Natural killer cell treated with Interleukin-12 subunit alpha and Interleukin-12 subunit beta and Interleukin-15 and Interleukin-18, amount 100 ng/mL, for 72 hours (primary cell): ENCODE measurements around the gene ZRSR2. TPM values are rescaled to one million over a fixed set of nuclear protein-coding genes. Genes with fewer than 3 reads are reported as not detected.

Experiments used
- ATAC-seq, 2 donors: fragments of 150-1000 bp; cut with Tn5 transposase in 1 of 2; sonication (Bioruptor Pico), chemical (Tn5 transposase) in 1 of 2; 2 replicates each; pipeline ENCODE4 v1.10.0; 2021
- DNase-seq: peaks from one replicate; pipeline ENCODE4 v3.0.0; 2022; ENCODE audit warnings: low spot score
- H3K27ac Mint-ChIP-seq, 2 donors: 1 replicate in 1 of 2; 2 replicates in 1 of 2; pipeline ENCODE4 v1.8.0; 2022; ENCODE audit warnings: mixed read lengths in 2 of 2, mild to moderate bottlenecking in 1 of 2, moderate library complexity in 1 of 2
- H3K27me3 Mint-ChIP-seq, 2 donors: 1 replicate in 1 of 2; 2 replicates in 1 of 2; pipeline ENCODE4 v1.8.0; 2022; ENCODE audit warnings: mixed read lengths in 2 of 2
- H3K36me3 Mint-ChIP-seq: one replicate; pipeline ENCODE4 v1.8.0; 2022; ENCODE audit warnings: mixed read lengths
- H3K4me1 Mint-ChIP-seq, 2 donors: 1 replicate in 1 of 2; 2 replicates in 1 of 2; pipeline ENCODE4 v1.8.0; 2022; ENCODE audit warnings: low read depth in 2 of 2, mixed read lengths in 2 of 2, mild to moderate bottlenecking in 1 of 2
- H3K4me3 Mint-ChIP-seq: one replicate; pipeline ENCODE4 v1.8.0; 2022; ENCODE audit warnings: mixed read lengths
- H3K9me3 Mint-ChIP-seq: 2 replicates; pipeline ENCODE4 v1.8.0; 2022; ENCODE audit warnings: mixed read lengths
- total RNA-seq, 2 donors: library from RNA; stranded (reverse); gene quantifications; one replicate each; pipeline ENCODE4 v1.2.3, GENCODE V29; 2022

ZRSR2 gene
- total RNA-seq, 2 donors from 2014 or later: 21.4 to 28.6 TPM

DNA sequence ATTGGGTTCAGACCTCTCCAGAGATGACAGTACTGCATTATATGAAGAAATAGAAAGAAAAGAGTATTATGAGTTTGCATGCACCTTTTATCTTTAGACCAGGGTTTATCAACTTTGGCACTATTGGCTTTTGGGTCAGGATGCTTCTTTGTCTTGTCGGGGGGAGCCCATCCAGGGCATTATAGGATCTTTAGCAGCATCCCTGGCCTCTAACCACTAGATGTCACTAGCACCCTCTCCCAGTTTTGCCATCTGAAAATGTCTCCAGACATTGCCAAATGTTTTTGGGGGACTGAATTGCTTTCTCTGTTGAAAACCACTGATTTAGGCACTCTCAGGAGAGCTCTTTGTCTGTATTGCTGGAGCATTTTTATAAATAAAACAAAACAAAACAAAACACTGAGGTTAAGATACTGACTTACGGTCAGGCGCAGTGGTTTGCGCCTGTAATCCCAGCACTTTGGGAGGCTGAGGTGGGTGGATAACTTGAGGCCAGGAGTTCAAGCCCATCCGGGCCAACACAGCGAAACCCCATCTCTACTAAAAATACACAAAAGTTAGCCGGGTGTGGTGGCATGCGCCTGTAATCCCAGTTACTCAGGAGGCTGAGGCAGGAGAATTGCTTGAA, 28.6 kb upstream of the ZRSR2 start:
- H3K27ac Mint-ChIP-seq: peak overlapping the region; percentile 26 to 83
- H3K4me1 Mint-ChIP-seq: peaks cover 34 to 42% of the 10 kb centered on the region in 2 donors
- DNase-seq: no peak

DNA sequence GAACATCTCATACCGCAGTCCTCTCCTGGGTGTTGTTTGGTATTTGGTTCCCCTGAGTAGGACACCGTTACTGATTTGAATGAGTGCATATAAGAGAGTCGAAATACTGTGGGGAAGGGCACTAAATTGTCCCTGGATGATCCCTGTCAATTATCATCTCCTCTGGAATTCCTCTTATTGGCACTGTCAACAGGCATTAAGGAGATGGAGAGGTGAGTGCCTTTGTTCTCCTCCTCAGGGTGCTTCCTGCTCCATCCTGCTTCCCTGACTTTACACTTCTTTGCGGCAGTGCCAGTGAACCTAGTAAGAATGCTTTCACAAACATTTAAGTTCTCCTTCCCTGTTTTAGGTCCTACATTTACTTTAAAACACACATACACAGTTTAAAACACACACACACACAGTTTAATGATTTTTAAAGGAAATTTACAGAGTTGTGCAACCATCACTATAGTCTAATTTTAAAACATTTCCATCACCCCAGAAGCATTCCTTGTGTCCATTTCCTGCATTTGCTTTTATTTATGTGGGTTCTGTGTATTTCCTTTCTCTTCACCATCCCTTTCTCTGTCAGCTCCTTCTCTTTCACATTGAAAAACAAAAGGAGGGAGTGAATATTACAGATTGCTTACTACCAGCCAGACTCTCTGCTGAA, 20.9 kb upstream of the ZRSR2 start:
- peaks cover 4 to 22% of the 10 kb centered on the region in 2 donors for H3K4me1 Mint-ChIP-seq
- peak overlapping the region; percentile 6 to 32 for H3K27ac Mint-ChIP-seq
- H3K9me3 Mint-ChIP-seq: no peaks in the 10 kb centered on the region
- H3K4me3 Mint-ChIP-seq: no peak overlapping the region
- ATAC-seq (no peak), DNase-seq (no peak)
- H3K36me3 Mint-ChIP-seq: peaks cover 4% of the 10 kb centered on the region
- no peaks in the 10 kb centered on the region for H3K27me3 Mint-ChIP-seq

More for the DNA sequence above, 28.6 kb upstream of the ZRSR2 start:
- Mint-ChIP-seq H3K9me3 (no peaks in the 10 kb centered on the region), H3K4me3 (no peak overlapping the region), H3K27me3 (no peaks in the 10 kb centered on the region), H3K36me3 (no peaks in the 10 kb centered on the region)
- ATAC-seq: peak in 1 of 2 donors; percentile 68

DNA sequence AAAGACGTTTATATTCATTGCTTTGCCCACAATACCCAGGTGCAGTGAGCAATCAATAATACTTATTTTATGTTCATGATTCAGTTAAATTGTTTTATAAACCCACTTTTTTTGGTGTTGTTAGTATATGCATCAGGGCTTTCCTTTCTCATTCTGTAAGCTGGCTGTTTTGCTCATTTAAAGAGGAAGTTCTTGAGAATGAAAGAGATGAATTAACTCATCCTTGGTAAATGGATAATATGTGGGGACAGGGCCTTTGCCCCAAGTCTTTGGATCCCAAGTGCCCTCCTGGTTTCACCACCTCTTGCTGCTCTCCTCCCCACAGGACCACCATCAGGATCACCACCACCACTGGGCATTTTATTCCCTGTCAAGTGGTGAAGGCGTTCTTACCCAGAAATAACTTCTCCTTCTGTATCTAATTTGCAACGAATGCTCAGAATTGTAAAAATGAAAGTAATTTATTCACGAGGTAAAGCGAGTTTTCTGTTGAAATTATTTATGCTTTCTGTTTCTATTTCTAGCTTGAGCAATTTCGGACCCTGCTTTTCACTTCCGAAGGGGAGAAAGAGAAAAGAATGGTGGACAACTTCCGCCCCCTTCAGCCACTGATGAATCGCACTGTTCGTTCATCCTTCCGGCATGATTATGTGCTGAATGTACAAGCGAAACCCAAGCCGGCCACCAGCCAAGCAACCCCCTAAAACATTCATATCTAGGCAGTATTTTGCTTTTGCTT, 8.2 kb upstream of the ZRSR2 start:
- ATAC-seq (peak; percentile 75 to 85), DNase-seq (peak; percentile 63)
- Mint-ChIP-seq H3K4me1 (peaks cover 15 to 17% of the 10 kb centered on the region in 2 donors), H3K27me3 (no peaks in the 10 kb centered on the region), H3K4me3 (peak overlapping the region; percentile 92), H3K36me3 (peaks cover 12% of the 10 kb centered on the region), H3K27ac (peak overlapping the region; percentile 92 to 98), H3K9me3 (no peaks in the 10 kb centered on the region)

GRCh38 chrX:15785176-15785750, 5.0 kb upstream of the ZRSR2 start:
- Mint-ChIP-seq H3K36me3 (peaks cover 12% of the 10 kb centered on the region), H3K9me3 (no peaks in the 10 kb centered on the region), H3K4me1 (peaks cover 18 to 24% of the 10 kb centered on the region in 2 donors), H3K4me3 (peak overlapping the region; percentile 32), H3K27ac (peak overlapping the region; percentile 58 to 63), H3K27me3 (no peaks in the 10 kb centered on the region)
- peak in 1 of 2 donors; percentile 17 for ATAC-seq
- no peak for DNase-seq

GRCh38 chrX:15786915-15787314, 3.4 kb upstream of the ZRSR2 start:
- Mint-ChIP-seq H3K36me3 (peaks cover 12% of the 10 kb centered on the region), H3K27me3 (no peaks in the 10 kb centered on the region), H3K9me3 (no peaks in the 10 kb centered on the region), H3K27ac (peak overlapping the region; percentile 49 to 58), H3K4me1 (peaks cover 18 to 24% of the 10 kb centered on the region in 2 donors), H3K4me3 (no peak overlapping the region)
- no peak for ATAC-seq
- DNase-seq: no peak

DNA sequence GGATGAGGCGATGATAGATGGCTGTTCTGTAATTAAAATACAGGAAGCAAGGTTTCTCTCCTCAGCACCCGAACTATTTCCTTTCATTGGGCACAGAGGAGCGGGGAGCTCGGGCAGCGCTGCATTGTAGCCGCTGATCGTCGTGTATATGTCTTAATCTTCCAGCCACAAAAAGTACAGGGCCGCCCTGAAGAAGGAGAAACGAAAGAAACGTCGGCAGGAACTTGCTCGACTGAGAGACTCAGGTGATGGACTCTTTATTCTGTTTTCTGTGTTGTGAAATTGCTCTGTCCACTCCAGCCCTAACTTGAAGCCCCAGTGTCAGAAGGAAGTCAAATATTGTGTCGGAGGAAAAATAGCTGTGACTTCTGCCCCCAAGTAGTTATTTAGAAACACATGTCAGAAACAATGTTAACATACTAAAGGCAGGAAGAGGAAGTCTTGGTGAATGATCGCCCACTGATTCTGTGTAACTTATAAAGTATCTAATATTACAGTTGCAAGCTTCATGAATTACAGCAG, 546 bp downstream of the ZRSR2 start:
- Mint-ChIP-seq H3K27me3 (no peaks in the 10 kb centered on the region), H3K36me3 (peaks cover 10% of the 10 kb centered on the region), H3K27ac (no peak overlapping the region), H3K9me3 (no peaks in the 10 kb centered on the region), H3K4me3 (no peak overlapping the region), H3K4me1 (peaks cover 24 to 27% of the 10 kb centered on the region in 2 donors)
- ATAC-seq (peak in 1 of 2 donors; percentile 67), DNase-seq (no peak)

DNA sequence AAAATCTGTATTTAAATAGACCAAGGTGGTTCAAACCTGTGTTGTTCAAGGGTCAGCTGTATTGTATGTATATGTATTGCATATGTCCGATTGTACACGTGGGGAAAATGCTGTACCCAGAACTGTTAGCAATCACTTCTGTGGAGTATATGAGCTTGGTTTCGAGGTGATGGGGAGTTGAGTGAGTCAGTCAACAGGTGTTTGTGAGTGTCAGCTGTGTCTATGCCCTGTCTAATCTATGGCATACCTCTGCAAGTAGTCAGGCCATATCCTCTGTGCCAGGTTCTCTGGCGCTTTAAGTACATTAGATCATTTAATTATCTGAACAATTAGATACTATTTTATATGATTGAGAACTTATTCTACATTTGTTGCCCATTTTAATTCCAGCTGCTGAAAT, 7.4 kb downstream of the ZRSR2 start:
- no peaks in the 10 kb centered on the region for H3K27me3 Mint-ChIP-seq
- no peaks in the 10 kb centered on the region for H3K9me3 Mint-ChIP-seq

GRCh38 chrX:15804563-15804962, 14.3 kb downstream of the ZRSR2 start:
- no peaks in the 10 kb centered on the region for H3K27me3 Mint-ChIP-seq
- H3K36me3 Mint-ChIP-seq: peaks cover 13% of the 10 kb centered on the region
- H3K27ac Mint-ChIP-seq: peak overlapping the region; percentile 48 to 49
- no peak overlapping the region for H3K4me3 Mint-ChIP-seq
- ATAC-seq: no peak
- no peaks in the 10 kb centered on the region for H3K9me3 Mint-ChIP-seq
- no peak for DNase-seq
- peaks cover 0 to 5% of the 10 kb centered on the region in 2 donors for H3K4me1 Mint-ChIP-seq

More for the DNA sequence above, 7.4 kb downstream of the ZRSR2 start:
- peaks cover 30 to 45% of the 10 kb centered on the region in 2 donors for H3K4me1 Mint-ChIP-seq
- H3K36me3 Mint-ChIP-seq: peaks cover 18% of the 10 kb centered on the region
- H3K27ac Mint-ChIP-seq: peak overlapping the region in 1 of 2 donors; percentile 68
- DNase-seq (no peak), ATAC-seq (no peak)
- no peak overlapping the region for H3K4me3 Mint-ChIP-seq

GRCh38 chrX:15808254-15808653, 18.0 kb downstream of the ZRSR2 start:
- H3K4me3 Mint-ChIP-seq: no peak overlapping the region
- H3K27me3 Mint-ChIP-seq: no peaks in the 10 kb centered on the region
- DNase-seq: no peak
- peaks cover 0 to 3% of the 10 kb centered on the region in 2 donors for H3K4me1 Mint-ChIP-seq
- H3K27ac Mint-ChIP-seq: no peak overlapping the region
- H3K9me3 Mint-ChIP-seq: no peaks in the 10 kb centered on the region
- peaks cover 26% of the 10 kb centered on the region for H3K36me3 Mint-ChIP-seq
- no peak for ATAC-seq

DNA sequence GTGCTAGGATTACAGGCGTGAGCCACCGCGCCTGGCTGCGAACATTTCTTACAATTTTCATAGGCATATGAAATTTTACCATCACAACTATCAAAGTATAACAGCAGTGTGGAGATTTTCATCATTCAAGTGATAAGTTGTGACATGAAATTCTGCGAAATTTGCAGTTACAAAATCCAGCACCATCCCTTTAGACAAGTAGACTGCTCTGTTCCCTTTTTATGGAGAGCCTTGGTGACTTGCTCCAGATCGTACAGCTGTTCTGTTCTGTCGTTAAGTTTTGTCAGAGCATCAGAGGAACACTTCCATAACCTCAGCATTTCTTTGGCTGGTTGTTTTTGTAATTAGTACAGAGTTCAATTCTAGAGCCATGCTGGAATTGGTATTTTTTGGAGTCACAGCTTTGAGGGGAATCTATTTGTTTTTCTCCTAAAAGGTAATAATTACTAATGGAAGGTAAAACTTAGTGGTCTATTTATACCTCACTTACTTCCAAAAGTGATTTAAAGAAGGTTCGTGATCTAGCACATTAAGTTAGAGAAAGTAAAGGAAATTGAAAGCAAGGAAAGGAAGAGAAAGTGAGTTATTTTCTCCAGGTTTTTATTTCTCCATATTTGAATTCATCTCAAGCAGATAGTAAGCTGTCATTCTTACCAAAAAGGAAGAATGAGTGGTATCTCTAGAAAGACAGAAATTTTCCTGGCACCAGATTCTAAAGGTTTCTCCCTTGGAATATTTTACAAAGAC, 22.1 kb downstream of the ZRSR2 start:
- H3K4me3 Mint-ChIP-seq: no peak overlapping the region
- H3K9me3 Mint-ChIP-seq: no peaks in the 10 kb centered on the region
- H3K27me3 Mint-ChIP-seq: no peaks in the 10 kb centered on the region
- DNase-seq (no peak), ATAC-seq (no peak)
- H3K36me3 Mint-ChIP-seq: peaks cover 23% of the 10 kb centered on the region
- peaks cover 19 to 31% of the 10 kb centered on the region in 2 donors for H3K4me1 Mint-ChIP-seq
- H3K27ac Mint-ChIP-seq: peak overlapping the region; percentile 58 to 73

DNA sequence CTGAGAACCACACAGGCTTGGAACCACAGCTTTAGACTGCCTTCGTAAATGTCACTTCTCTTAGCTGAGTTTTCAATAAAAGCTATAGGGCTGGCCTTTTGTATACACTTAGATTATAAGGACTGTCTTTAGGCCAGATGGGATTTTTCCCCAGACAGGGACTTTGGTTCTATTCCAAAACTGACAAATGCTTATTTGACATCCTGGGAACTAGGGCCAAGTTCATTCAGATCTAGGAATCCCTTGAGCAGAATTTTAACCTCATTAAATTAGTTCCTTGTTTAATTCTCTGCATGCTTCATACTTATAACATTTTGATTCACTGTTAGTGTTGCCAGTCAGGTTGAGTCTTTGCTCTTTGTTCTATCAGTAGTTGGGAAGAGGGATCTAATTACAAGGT, 23.1 kb downstream of the ZRSR2 start:
- ATAC-seq (no peak), DNase-seq (no peak)
- Mint-ChIP-seq H3K9me3 (no peaks in the 10 kb centered on the region), H3K4me3 (no peak overlapping the region), H3K36me3 (peaks cover 30% of the 10 kb centered on the region), H3K4me1 (peaks cover 26 to 35% of the 10 kb centered on the region in 2 donors), H3K27me3 (no peaks in the 10 kb centered on the region), H3K27ac (peak overlapping the region; percentile 58 to 73)

DNA sequence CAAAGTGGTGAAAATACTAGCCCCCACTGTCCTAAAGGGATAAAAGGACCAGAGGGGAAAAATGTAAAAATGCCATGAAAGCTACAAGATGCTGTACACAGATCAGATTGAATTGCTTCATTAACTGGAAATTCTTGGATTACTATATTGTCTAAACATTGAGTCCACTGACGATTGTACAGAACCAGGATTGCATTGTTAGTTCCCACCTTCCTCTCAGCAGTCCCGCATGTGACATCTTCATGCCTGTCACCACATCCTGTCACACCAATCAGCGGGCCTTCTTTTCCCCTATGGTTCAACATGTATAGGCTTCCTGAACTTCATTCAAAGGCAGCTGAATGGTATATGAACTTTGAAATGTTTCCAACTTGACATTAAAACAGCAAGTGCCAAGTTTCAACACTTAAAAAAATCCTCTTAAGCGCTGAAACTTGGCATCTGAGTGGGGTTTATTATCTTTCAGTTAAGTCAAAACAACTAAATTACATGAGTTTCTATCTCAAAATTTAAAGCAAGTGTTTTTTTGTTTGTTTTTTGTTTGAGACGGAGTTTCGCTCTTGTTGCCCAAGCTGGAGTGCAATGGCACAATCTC, 24.6 kb downstream of the ZRSR2 start:
- DNase-seq (no peak), ATAC-seq (peak; percentile 53 to 62)
- Mint-ChIP-seq H3K9me3 (no peaks in the 10 kb centered on the region), H3K36me3 (peaks cover 29% of the 10 kb centered on the region), H3K27ac (peak overlapping the region; percentile 87), H3K4me3 (no peak overlapping the region), H3K4me1 (peaks cover 26 to 37% of the 10 kb centered on the region in 2 donors), H3K27me3 (no peaks in the 10 kb centered on the region)
